SU-DHL-6 (cell line): ENCODE measurements around the gene CYFIP2.

Experiments
- H2AFZ ChIP-seq: fragments of 200-600 bp; sonication (generic); 2 replicates; pipeline ENCODE4 v1.6.1; 2014; ENCODE audit warnings: low read depth, mild to moderate bottlenecking, moderate library complexity, mixed read lengths, antibody characterized with exemption, low read length; ENCODE audit not compliant: severe bottlenecking
- H3F3A ChIP-seq: fragments of 200-600 bp; shearing (Covaris generic); 2 replicates; pipeline ENCODE4 v1.6.0; 2016; ENCODE audit warnings: antibody characterized with exemption, mild to moderate bottlenecking; ENCODE audit not compliant: insufficient read depth
- H3K27ac ChIP-seq: fragments of 200-600 bp; sonication (generic); 2 replicates; pipeline ENCODE4 v1.5.1; 2016; ENCODE audit warnings: low read depth, mild to moderate bottlenecking, low read length, moderate library complexity, mixed read lengths
- H3K27me3 ChIP-seq: fragments of 200-600 bp; sonication (generic), shearing (Covaris generic); 2 replicates; pipeline ENCODE4 v1.6.0; 2014; ENCODE audit warnings: mild to moderate bottlenecking, low read length
- H3K36me3 ChIP-seq: fragments of 200-600 bp; sonication (generic); 2 replicates; pipeline ENCODE4 v1.6.1; 2014; ENCODE audit warnings: mild to moderate bottlenecking, low read length, mixed read lengths
- H3K4me2 ChIP-seq: fragments of 300-600, 200-600 bp; shearing (Covaris generic), sonication (generic); 2 replicates; pipeline ENCODE4 v1.6.0; 2014; ENCODE audit warnings: low read length, low read depth, mild to moderate bottlenecking; ENCODE audit not compliant: poor library complexity, severe bottlenecking
- H3K4me3 ChIP-seq: fragments of 200-600 bp; sonication (generic); 2 replicates; pipeline ENCODE4 v1.5.1; 2014; ENCODE audit warnings: antibody characterized with exemption, low read length, mild to moderate bottlenecking, mixed read lengths; ENCODE audit not compliant: insufficient read depth, poor library complexity, severe bottlenecking
- H3K79me2 ChIP-seq: fragments of 200-600 bp; sonication (generic); 2 replicates; pipeline ENCODE4 v1.6.1; 2014; ENCODE audit warnings: mild to moderate bottlenecking, low read length, moderate library complexity; ENCODE audit not compliant: insufficient read depth
- H3K9ac ChIP-seq: fragments of 200-600 bp; sonication (generic); 2 replicates; pipeline ENCODE4 v1.7.0; 2014; ENCODE audit warnings: mild to moderate bottlenecking, low read length
- H3K9me2 ChIP-seq: fragments of 200-600 bp; sonication (generic); replicated peaks from 2 replicates; pipeline ENCODE4 v1.6.1; 2014; ENCODE audit warnings: low read length; ENCODE audit not compliant: insufficient read depth
- H3K9me3 ChIP-seq: fragments of 200-600 bp; sonication (generic); 2 replicates; pipeline ENCODE4 v1.6.1; 2014; ENCODE audit warnings: low read length, mixed read lengths; ENCODE audit not compliant: insufficient read depth
- H4K20me1 ChIP-seq: fragments of 200-600 bp; sonication (generic); 2 replicates; pipeline ENCODE4 v1.6.1; 2014; ENCODE audit warnings: low read depth, mild to moderate bottlenecking, antibody characterized with exemption, low read length, moderate library complexity, mixed read lengths
- CTCF ChIP-seq: fragments of 200-600 bp; sonication (generic); IDR thresholded peaks from one replicate; pipeline ENCODE4 v1.5.1; 2017; ENCODE audit warnings: antibody characterized with exemption, mild to moderate bottlenecking, low read length, moderate library complexity; ENCODE audit not compliant: insufficient read depth, poor library complexity, severe bottlenecking
- EZH2phosphoT487 ChIP-seq: fragments of 200-600 bp; sonication (generic), shearing (Covaris generic); conservative IDR thresholded peaks from 2 replicates; pipeline ENCODE4 v1.6.1; 2018; ENCODE audit warnings: mild to moderate bottlenecking, antibody characterized with exemption, low read length, moderate library complexity, mixed read lengths

The CYFIP2 gene

GRCh38 chr5:157225469-157226422 lies 40.2 kb upstream of the CYFIP2 start:
- Histone ChIP-seq H2AFZ (no peak overlapping the region), H3K4me2 (no peak overlapping the region), H3K36me3 (no peaks in the 10 kb centered on the region), H3K4me3 (no peak overlapping the region), H4K20me1 (no peaks in the 10 kb centered on the region), H3K79me2 (no peaks in the 10 kb centered on the region), H3F3A (no peaks in the 10 kb centered on the region), H3K27ac (no peak overlapping the region), H3K9ac (no peak overlapping the region), H3K9me2 (no peaks in the 10 kb centered on the region), H3K27me3 (no peaks in the 10 kb centered on the region), H3K9me3 (no peaks in the 10 kb centered on the region)
- TF ChIP-seq EZH2phosphoT487 (no peak), CTCF (no peak)

GRCh38 chr5:157230610-157231009 lies 35.3 kb upstream of the CYFIP2 start:
- no peak overlapping the region for H3K9ac ChIP-seq

GRCh38 chr5:157232706-157233105 lies 33.2 kb upstream of the CYFIP2 start:
- no peaks in the 10 kb centered on the region for H3K9me2 ChIP-seq
- no peaks in the 10 kb centered on the region for H3K79me2 ChIP-seq
- no peak overlapping the region for H3K9ac ChIP-seq
- H3F3A ChIP-seq: no peaks in the 10 kb centered on the region
- H2AFZ ChIP-seq: no peak overlapping the region
- TF ChIP-seq EZH2phosphoT487 (no peak), CTCF (no peak)
- no peak overlapping the region for H3K4me2 ChIP-seq
- H3K4me3 ChIP-seq: no peak overlapping the region
- H3K36me3 ChIP-seq: no peaks in the 10 kb centered on the region
- H3K9me3 ChIP-seq: no peaks in the 10 kb centered on the region
- H4K20me1 ChIP-seq: no peaks in the 10 kb centered on the region
- H3K27me3 ChIP-seq: no peaks in the 10 kb centered on the region
- H3K27ac ChIP-seq: no peak overlapping the region

More at GRCh38 chr5:157230610-157231009, 35.3 kb upstream of the CYFIP2 start:
- H3K4me3 ChIP-seq: no peak overlapping the region
- no peaks in the 10 kb centered on the region for H3K27me3 ChIP-seq
- no peaks in the 10 kb centered on the region for H3K36me3 ChIP-seq
- H3K4me2 ChIP-seq: no peak overlapping the region
- H3K79me2 ChIP-seq: no peaks in the 10 kb centered on the region
- TF ChIP-seq CTCF (no peak), EZH2phosphoT487 (no peak)
- no peaks in the 10 kb centered on the region for H3K9me2 ChIP-seq
- H2AFZ ChIP-seq: no peak overlapping the region
- no peaks in the 10 kb centered on the region for H3F3A ChIP-seq
- H4K20me1 ChIP-seq: no peaks in the 10 kb centered on the region
- no peaks in the 10 kb centered on the region for H3K9me3 ChIP-seq
- no peak overlapping the region for H3K27ac ChIP-seq
